ENCODE results near the gene PARVB. TPM values are rescaled to one million over a fixed set of nuclear protein-coding genes. Genes with fewer than 3 reads are reported as not detected.

PARVB gene
- total and polyA plus RNA-seq, 10 of the 15 experiments (the other 5 are each of a cell fraction or from before 2014, with no cell fraction given), result 5.2 to 264 (median 76.0) TPM

- Histone ChIP-seq H3K27ac (ENCODE audit: control insufficient read depth, insufficient read depth) (no peak overlapping the region), H3K36me3 (ENCODE audit: control insufficient read depth in 2 of 2, insufficient read depth in 2 of 2, low read length in 1 of 2) (peaks cover 6 to 9% of the 10 kb centered on the region in 2 experiments), H3K9ac (ENCODE audit: control insufficient read depth, insufficient read depth, low read length) (no peak overlapping the region), H3K4me1 (ENCODE audit: control insufficient read depth, insufficient read depth, low read length) (no peaks in the 10 kb centered on the region), H3K27me3 (replicated peaks in 1 of 2; ENCODE audit: control insufficient read depth in 2 of 2, insufficient read depth in 2 of 2, low read length in 1 of 2) (no peaks in the 10 kb centered on the region), H3K79me2 (ENCODE audit: control insufficient read depth, insufficient read depth, low read length) (no peaks in the 10 kb centered on the region), H4K20me1 (ENCODE audit: control insufficient read depth, insufficient read depth) (no peaks in the 10 kb centered on the region), H2AFZ (ENCODE audit: control insufficient read depth, low read depth, low read length) (no peak overlapping the region), H3K9me3 (replicated peaks; ENCODE audit: control insufficient read depth, insufficient read depth, low read length) (no peaks in the 10 kb centered on the region), H3K4me2 (ENCODE audit: control insufficient read depth, insufficient read depth) (no peak overlapping the region), H3K4me3 (no peak overlapping the region)
- ATAC-seq, result no peak
- WGBS (ENCODE audit: insufficient coverage, insufficient replicate concordance, low lambda C conversion rate, missing lambda C conversion rate), result 72% methylated on average over 2 of the region's 2 CpGs
- no TSS peak for BruUV-seq (replicated peaks)
- FAIRE-seq, result no peak
- intact Hi-C loops (cut with micrococcal nuclease; ENCODE audit: unreplicated experiment) (no loop called here), in situ Hi-C loops (cut with MboI) (no loop called here)
- CTCF ChIA-PET, result interaction anchor here (1.1 kb wide), 2 partner anchors 22 to 115 kb away, joined by 3 to 4 read pairs; no protein-coding TSS in a partner anchor
- SMC1A ChIA-PET (ENCODE audit: uncharacterized antibody, unreplicated experiment), result interaction anchor here (0.9 to 1.2 kb wide), 2 partner anchors 22 to 115 kb away, joined by 4 to 5 read pairs; no protein-coding TSS in a partner anchor
- RAD21 ChIA-PET (ENCODE audit: unreplicated experiment), result no interaction called here
- POLR2A ChIA-PET, result no interaction called here
- DNase-seq (ENCODE audit: low read depth, low spot score), result no peak
- TF ChIP-seq SRF (IDR thresholded peaks at IDR 0.05; ENCODE audit: low read depth in 2 of 2, low read length in 2 of 2) (no peak), POLR2AphosphoS2 (IDR thresholded peaks at IDR 0.05; ENCODE audit: low read depth, low read length) (no peak), BRCA1 (IDR thresholded peaks at IDR 0.05; ENCODE audit: low read depth, low read length) (no peak), CEBPB (IDR thresholded peaks at IDR 0.05; ENCODE audit: borderline replicate concordance in 1 of 2, low read depth in 2 of 2, low read length in 2 of 2) (no peak), ZBTB11 (CRISPR knock-in tag; IDR thresholded peaks at IDR 0.05) (no peak), KAT2A (conservative IDR thresholded peaks at IDR 0.05; ENCODE audit: control insufficient read depth, low read depth, low read length) (no peak), FOXM1 (IDR thresholded peaks at IDR 0.05; ENCODE audit: low read depth, low read length) (no peak), TCF12 (IDR thresholded peaks at IDR 0.05; ENCODE audit: low read depth, low read length) (no peak), ESRRA (IDR thresholded peaks at IDR 0.05; ENCODE audit: low read length) (no peak), SP1 (IDR thresholded peaks at IDR 0.05; ENCODE audit: low read depth, low read length) (no peak), TARDBP (IDR thresholded peaks at IDR 0.05; ENCODE audit: borderline replicate concordance) (no peak), RELA (IDR thresholded peaks at IDR 0.05; ENCODE audit: borderline replicate concordance, partially characterized antibody) (no peak), JUND (IDR thresholded peaks at IDR 0.05; ENCODE audit: low read depth, low read length) (no peak), CBX3 (IDR thresholded peaks at IDR 0.05; ENCODE audit: borderline replicate concordance, low read depth) (no peak), CBFB (IDR thresholded peaks at IDR 0.05; ENCODE audit: low read depth) (no peak), ZNF687 (IDR thresholded peaks at IDR 0.05) (no peak), ZNF622 (IDR thresholded peaks at IDR 0.05) (no peak), IRF4 (IDR thresholded peaks at IDR 0.05; ENCODE audit: low read depth, low read length) (no peak), SMAD5 (IDR thresholded peaks at IDR 0.05; ENCODE audit: low read depth) (no peak)
Measured at GRCh38 chr22:44108076-44108475, 84.0 kb downstream of the PARVB start.

Data from GM12878 (cell line).